ENCODE measurements around the gene NPPC. TPM values are rescaled to one million over a fixed set of nuclear protein-coding genes. Genes with fewer than 3 reads are reported as not detected.

NPPC gene
- polyA plus RNA-seq, 1 donor from 2014 or later: 2.7 TPM

GRCh38 chr2:231924889-231925275 lies 1.3 kb downstream of the NPPC start:
- H3K36me3 ChIP-seq (ENCODE audit: insufficient read depth, low read length): no peaks in the 10 kb centered on the region
- no peak overlapping the region for H3K27ac ChIP-seq (ENCODE audit: low read length)
- H3K4me2 ChIP-seq (ENCODE audit: low read length): no peak overlapping the region
- H3K27me3 ChIP-seq (ENCODE audit: insufficient read depth, low read depth, low read length): peaks cover 45% of the 10 kb centered on the region
- peak overlapping the region; percentile 82 for H3K4me3 ChIP-seq (ENCODE audit: low read length)
- TF ChIP-seq TAF1 (IDR thresholded peaks at IDR 0.05; ENCODE audit: low read depth): no peak
- TF ChIP-seq REST (IDR thresholded peaks at IDR 0.05; ENCODE audit: borderline replicate concordance): no peak
- TF ChIP-seq MXI1 (conservative IDR thresholded peaks at IDR 0.05; ENCODE audit: poor library complexity, severe bottlenecking): no peak
- no peak for TF ChIP-seq EZH2 (IDR thresholded peaks at IDR 0.05; ENCODE audit: borderline replicate concordance, insufficient read depth, low read length, poor library complexity, severe bottlenecking)
- no peak for TF ChIP-seq RAD21 (conservative IDR thresholded peaks at IDR 0.05)
- TF ChIP-seq CTCF (IDR thresholded peaks at IDR 0.05; ENCODE audit: poor library complexity, severe bottlenecking): no peak
- no peak for TF ChIP-seq SMC3 (conservative IDR thresholded peaks at IDR 0.05; ENCODE audit: poor library complexity)
- H4K20me1 ChIP-seq (ENCODE audit: insufficient read depth): no peaks in the 10 kb centered on the region
- H2AFZ ChIP-seq (ENCODE audit: low read depth, low read length): no peak overlapping the region
- H3K79me2 ChIP-seq (replicated peaks; ENCODE audit: insufficient read depth, low read length): no peaks in the 10 kb centered on the region
- H3K9me2 ChIP-seq (ENCODE audit: insufficient read depth, low read length): no peaks in the 10 kb centered on the region
- no peaks in the 10 kb centered on the region for H3F3A ChIP-seq (ENCODE audit: insufficient read depth, low read length, poor library complexity, severe bottlenecking)
- no peaks in the 10 kb centered on the region for H3K9me3 ChIP-seq (ENCODE audit: low read length)
- H3K9ac ChIP-seq (ENCODE audit: low read length): no peak overlapping the region

- no peak overlapping the region for H3K4me2 ChIP-seq (ENCODE audit: low read length)
- H3K27ac ChIP-seq (ENCODE audit: low read length): no peak overlapping the region
- no peaks in the 10 kb centered on the region for H3K9me3 ChIP-seq (ENCODE audit: low read length)
- no peak overlapping the region for H2AFZ ChIP-seq (ENCODE audit: low read depth, low read length)
- H4K20me1 ChIP-seq (ENCODE audit: insufficient read depth): no peaks in the 10 kb centered on the region
- H3K9ac ChIP-seq (ENCODE audit: low read length): no peak overlapping the region
- peaks cover 45% of the 10 kb centered on the region for H3K27me3 ChIP-seq (ENCODE audit: insufficient read depth, low read depth, low read length)
- H3K36me3 ChIP-seq (ENCODE audit: insufficient read depth, low read length): no peaks in the 10 kb centered on the region
- H3F3A ChIP-seq (ENCODE audit: insufficient read depth, low read length, poor library complexity, severe bottlenecking): no peaks in the 10 kb centered on the region
- H3K9me2 ChIP-seq (ENCODE audit: insufficient read depth, low read length): no peaks in the 10 kb centered on the region
- TF ChIP-seq EP300 (conservative IDR thresholded peaks at IDR 0.05; ENCODE audit: poor library complexity, severe bottlenecking) (no peak), SMC3 (conservative IDR thresholded peaks at IDR 0.05; ENCODE audit: poor library complexity) (no peak), CTCF (IDR thresholded peaks at IDR 0.05; ENCODE audit: poor library complexity, severe bottlenecking) (no peak), MXI1 (conservative IDR thresholded peaks at IDR 0.05; ENCODE audit: poor library complexity, severe bottlenecking) (no peak), EZH2 (IDR thresholded peaks at IDR 0.05; ENCODE audit: borderline replicate concordance, insufficient read depth, low read length, poor library complexity, severe bottlenecking) (no peak)
- no peaks in the 10 kb centered on the region for H3K79me2 ChIP-seq (replicated peaks; ENCODE audit: insufficient read depth, low read length)
- peak overlapping the region; percentile 82 for H3K4me3 ChIP-seq (ENCODE audit: low read length)
These were observed 2.0 kb downstream of the NPPC start for GRCh38 chr2:231923951-231924888.
